D721Med (cell line): ENCODE data around the gene SERPINI2.
"Not testable (repeated sequence)": the region's sequence is repeated elsewhere in the genome, so short reads cannot be mapped to it uniquely, and the experiment has no call there.

ENCODE experiments used
- DNase-seq: peaks from one replicate; pipeline ENCODE4 v3.0.0; 2011; ENCODE audit warnings: low spot score; ENCODE audit not compliant: insufficient read length
- FAIRE-seq: peaks from 2 replicates; lab custom pipeline; 2011; peaks lifted over from hg19 to GRCh38; lab: Jason Lieb, UNC
- CTCF ChIP-seq: IDR thresholded peaks from 2 replicates; pipeline ENCODE4 v1.5.1; 2012; ENCODE audit warnings: mild to moderate bottlenecking, control low read depth; ENCODE audit not compliant: insufficient read depth; ENCODE audit errors: missing control alignments

The SERPINI2 gene

GRCh38 chr3:167451282-167451681 lies 22.6 kb downstream of the SERPINI2 start:
- no peak for TF ChIP-seq CTCF
- DNase-seq (no peak), FAIRE-seq (no peak)

DNA sequence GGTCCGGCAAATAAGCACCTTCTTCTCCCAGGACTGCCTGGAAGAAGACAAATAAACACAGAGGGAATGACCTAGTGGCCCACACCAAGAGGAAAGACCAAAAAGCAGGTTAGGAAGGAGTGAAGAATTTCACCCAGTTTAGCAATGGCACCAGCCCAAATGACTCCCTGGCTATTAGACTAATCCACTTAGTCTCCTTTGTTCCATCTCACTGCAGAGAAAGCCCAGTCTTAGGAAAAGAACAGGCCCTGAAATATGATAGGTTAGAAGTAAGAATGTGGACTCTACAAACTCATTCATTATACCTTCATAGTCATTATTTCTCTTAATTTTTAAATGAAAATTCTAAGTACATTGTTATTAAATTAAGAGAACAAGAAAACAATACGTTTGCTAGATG lies 23.2 kb downstream of the SERPINI2 start:
- no peak for TF ChIP-seq CTCF
- FAIRE-seq (no peak), DNase-seq (no peak)

DNA sequence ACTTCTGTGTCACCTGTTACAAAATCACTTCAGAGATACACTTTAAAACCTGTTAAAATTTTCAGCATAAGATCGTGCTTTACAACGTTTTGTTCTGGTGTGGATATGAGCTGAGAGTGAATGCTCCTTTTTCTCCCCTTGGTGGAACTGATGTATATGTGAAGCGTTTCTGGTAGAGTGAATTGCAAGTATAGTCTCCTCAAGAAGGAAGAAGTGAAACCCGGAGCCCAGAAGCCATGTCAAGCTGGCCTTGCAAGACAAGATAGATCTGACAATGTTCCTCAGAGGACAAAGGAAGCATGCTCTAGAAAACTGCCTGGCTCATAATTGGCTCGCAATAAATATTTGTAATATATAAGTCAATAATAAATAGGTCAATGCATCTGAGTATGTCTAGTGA lies 23.6 kb downstream of the SERPINI2 start:
- DNase-seq (no peak), FAIRE-seq (no peak)
- TF ChIP-seq CTCF = no peak

DNA sequence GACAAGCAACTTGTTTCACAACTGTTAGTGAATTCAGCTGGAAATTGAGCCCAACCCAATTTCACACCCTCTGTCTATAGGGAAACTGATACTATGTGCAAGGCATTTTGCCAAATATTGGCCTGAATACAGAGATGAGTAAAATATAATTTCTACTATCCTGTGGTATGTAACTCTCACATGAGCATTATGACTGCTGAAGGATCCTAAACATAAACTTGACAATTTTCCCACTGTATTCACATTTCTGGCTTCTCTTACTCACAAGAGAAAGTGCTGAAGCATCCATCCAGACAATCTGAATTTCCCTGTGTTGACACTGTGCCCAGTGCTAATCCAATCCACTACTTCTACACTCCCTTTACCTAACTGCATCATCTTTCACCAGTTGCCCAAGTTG lies 28.4 kb downstream of the SERPINI2 start:
- DNase-seq (no peak), FAIRE-seq (no peak)
- TF ChIP-seq CTCF = no peak

- TF ChIP-seq CTCF = no peak
- FAIRE-seq = no peak
These were observed 32.6 kb downstream of the SERPINI2 start for GRCh38 chr3:167441256-167441655.

DNA sequence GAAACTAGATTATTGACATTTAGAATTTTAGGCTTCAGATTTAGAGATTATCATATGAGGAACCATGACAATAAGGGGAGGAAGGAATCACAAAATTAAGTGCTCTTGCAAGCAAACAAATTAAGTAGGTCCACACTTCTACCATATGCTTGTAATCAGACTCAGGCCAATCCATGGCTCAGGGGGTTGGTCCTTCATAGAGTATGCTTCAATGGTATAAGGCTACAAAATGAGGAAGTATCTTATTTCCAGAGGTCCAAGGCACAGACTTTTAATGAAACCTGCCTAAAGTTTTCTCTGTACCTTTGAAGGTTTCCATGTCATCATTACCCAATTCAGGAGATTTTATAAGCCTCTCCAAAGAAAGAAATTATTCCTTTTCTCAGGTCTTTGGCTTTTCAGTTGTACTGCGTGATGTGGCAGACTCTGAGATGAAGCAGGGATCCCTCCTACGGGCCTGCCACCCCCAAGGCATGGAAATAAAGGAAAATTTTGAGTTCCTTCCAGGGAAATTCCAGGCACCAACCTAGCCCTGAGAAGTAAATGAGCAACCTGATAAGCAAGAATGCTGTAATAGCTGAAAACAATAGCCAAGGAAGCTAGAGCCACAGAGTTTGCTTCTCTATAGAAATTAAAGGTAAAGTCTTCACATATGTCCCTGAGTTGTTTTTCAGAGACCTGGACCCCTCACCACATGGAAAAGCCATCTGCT lies 36.3 kb downstream of the SERPINI2 start:
- TF ChIP-seq CTCF = no peak
- no peak for DNase-seq
- FAIRE-seq = no peak

More at GRCh38 chr3:167441256-167441655, 32.6 kb downstream of the SERPINI2 start:
- DNase-seq = no peak

DNA sequence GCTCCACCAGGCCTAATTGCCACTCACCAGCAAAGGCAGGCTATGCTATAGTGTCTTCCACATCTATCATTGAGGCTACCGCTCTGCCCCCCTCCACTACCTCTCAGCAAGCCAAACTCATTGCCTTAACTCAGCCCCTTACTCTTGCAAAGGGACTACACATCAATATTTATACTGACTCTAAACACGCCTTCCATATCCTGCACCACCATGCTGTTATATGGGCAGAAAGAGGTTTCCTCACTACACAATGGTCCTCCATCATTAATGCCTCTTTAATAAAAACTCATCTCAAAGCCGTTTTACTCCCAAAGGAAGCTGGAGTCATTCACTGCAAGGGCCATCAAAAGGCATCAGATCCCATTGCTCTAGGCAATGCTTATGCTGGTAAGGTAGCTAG lies 46.9 kb downstream of the SERPINI2 start:
- FAIRE-seq, DNase-seq: not testable (repeated sequence)

- DNase-seq, FAIRE-seq: not testable (repeated sequence)
These were observed 51.4 kb downstream of the SERPINI2 start for GRCh38 chr3:167422396-167422795.
